ENCODE results near the gene WASL. TPM values are rescaled to one million over a fixed set of nuclear protein-coding genes. Genes with fewer than 3 reads are reported as not detected.

The WASL gene
- total RNA-seq, 2 experiments from 2014 or later: 5.8 to 5.9 TPM

DNA sequence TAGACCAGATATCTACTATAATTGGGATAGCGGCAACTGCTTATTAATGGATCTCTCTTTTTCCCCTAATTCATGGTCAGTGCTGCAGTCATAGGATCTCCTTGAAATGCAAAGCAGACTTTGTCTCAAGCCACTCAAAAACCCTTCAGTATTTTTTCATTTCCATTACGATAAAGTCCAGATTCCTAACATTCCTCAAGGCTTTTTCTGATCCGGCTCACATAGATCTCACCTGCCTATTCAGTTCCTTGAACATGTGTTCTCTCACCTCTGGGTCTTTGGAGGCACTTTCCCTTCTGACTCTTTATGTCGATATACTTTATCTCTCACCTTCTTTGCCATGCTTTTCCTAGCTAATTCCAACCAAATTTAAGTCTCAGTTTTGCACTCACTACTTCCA lies 25.7 kb upstream of the WASL start:
- Mint-ChIP-seq H3K27me3 (peaks cover 9% of the 10 kb centered on the region), H3K27ac (no peak overlapping the region), H3K36me3 (ENCODE audit: low read depth) (no peaks in the 10 kb centered on the region), H3K9me3 (no peaks in the 10 kb centered on the region), H3K4me3 (no peak overlapping the region), H3K4me1 (ENCODE audit: low read depth) (peaks cover 7% of the 10 kb centered on the region)
- TF ChIP-seq, protein P1, sequence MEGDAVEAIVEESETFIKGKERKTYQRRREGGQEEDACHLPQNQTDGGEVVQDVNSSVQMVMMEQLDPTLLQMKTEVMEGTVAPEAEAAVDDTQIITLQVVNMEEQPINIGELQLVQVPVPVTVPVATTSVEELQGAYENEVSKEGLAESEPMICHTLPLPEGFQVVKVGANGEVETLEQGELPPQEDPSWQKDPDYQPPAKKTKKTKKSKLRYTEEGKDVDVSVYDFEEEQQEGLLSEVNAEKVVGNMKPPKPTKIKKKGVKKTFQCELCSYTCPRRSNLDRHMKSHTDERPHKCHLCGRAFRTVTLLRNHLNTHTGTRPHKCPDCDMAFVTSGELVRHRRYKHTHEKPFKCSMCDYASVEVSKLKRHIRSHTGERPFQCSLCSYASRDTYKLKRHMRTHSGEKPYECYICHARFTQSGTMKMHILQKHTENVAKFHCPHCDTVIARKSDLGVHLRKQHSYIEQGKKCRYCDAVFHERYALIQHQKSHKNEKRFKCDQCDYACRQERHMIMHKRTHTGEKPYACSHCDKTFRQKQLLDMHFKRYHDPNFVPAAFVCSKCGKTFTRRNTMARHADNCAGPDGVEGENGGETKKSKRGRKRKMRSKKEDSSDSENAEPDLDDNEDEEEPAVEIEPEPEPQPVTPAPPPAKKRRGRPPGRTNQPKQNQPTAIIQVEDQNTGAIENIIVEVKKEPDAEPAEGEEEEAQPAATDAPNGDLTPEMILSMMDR (IDR thresholded peaks at IDR 0.05): no peak
- ATAC-seq (no peak), DNase-seq (no peak)
- ChIA-PET POLR2A (no interaction called here), CTCF (interaction anchor here (1.6 kb wide), 1 partner anchor 92 kb away, joined by 4 read pairs; no protein-coding TSS in a partner anchor)
- intact Hi-C loops (cut with micrococcal nuclease): no loop called here

DNA sequence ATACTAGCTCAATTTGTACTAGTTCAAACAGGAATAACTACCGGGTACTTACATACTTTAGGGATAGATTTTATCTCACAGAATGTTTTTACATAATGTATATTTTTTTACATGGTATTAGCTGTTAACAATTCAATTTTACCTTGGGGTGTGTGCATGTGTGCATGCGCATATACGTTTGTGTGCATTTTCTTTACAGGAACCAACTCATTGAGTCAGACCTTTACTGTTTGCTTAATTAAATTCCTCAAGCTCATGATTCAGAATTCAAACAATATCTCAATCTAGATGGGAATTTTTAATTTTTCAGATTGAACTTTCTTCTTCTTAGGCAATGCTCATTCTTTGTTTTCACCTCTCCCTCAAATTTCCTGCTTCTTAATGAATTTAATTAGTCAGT lies 24.7 kb upstream of the WASL start:
- Mint-ChIP-seq H3K27me3 (peaks cover 11% of the 10 kb centered on the region), H3K4me1 (ENCODE audit: low read depth) (peaks cover 7% of the 10 kb centered on the region), H3K9me3 (no peaks in the 10 kb centered on the region), H3K36me3 (ENCODE audit: low read depth) (no peaks in the 10 kb centered on the region), H3K27ac (no peak overlapping the region), H3K4me3 (no peak overlapping the region)
- DNase-seq (no peak), ATAC-seq (no peak)
- CTCF ChIA-PET: interaction anchor here (1.5 to 1.9 kb wide), 3 partner anchors 24 to 91 kb away, joined by 3 to 6 read pairs (median 4); no protein-coding TSS in a partner anchor
- TF ChIP-seq, protein P1 (IDR thresholded peaks at IDR 0.05): no peak
- intact Hi-C loops (cut with micrococcal nuclease): no loop called here
- POLR2A ChIA-PET: interaction anchor here (0.9 kb wide), 1 partner anchor 25 kb away, joined by 3 read pairs; the partner anchor contains the start of gene WASL

DNA sequence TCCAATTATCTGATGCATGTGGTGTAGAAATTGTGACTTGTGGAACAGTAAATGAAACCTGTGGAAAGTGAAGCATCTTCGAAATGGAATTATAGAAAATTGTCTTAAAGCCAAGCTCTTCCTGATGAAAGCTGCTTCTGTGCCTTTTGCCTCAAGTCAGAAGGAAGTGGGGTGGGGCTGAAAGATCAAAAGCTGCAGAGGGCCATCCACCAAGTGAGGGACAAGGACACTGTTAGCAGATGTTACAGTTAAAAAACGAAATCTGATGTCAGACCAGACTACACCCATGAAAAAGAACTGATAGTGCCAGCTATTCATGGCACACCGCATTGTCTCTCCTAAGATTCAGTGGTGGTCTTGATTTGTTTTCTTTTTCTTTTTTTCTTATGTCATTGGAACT lies 23.8 kb upstream of the WASL start:
- ATAC-seq: no peak
- CTCF ChIA-PET: interaction anchor here (0.9 to 2.5 kb wide), 5 partner anchors 24 to 92 kb away, joined by 3 to 6 read pairs (median 4); no protein-coding TSS in a partner anchor
- H3K9me3 Mint-ChIP-seq: no peaks in the 10 kb centered on the region
- H3K36me3 Mint-ChIP-seq (ENCODE audit: low read depth): no peaks in the 10 kb centered on the region
- H3K27ac Mint-ChIP-seq: no peak overlapping the region
- intact Hi-C loops (cut with micrococcal nuclease): no loop called here
- no peak overlapping the region for H3K4me3 Mint-ChIP-seq
- peaks cover 11% of the 10 kb centered on the region for H3K27me3 Mint-ChIP-seq
- POLR2A ChIA-PET: no interaction called here
- no peak for DNase-seq
- H3K4me1 Mint-ChIP-seq (ENCODE audit: low read depth): peaks cover 7% of the 10 kb centered on the region
- TF ChIP-seq, protein P1 (IDR thresholded peaks at IDR 0.05): no peak

DNA sequence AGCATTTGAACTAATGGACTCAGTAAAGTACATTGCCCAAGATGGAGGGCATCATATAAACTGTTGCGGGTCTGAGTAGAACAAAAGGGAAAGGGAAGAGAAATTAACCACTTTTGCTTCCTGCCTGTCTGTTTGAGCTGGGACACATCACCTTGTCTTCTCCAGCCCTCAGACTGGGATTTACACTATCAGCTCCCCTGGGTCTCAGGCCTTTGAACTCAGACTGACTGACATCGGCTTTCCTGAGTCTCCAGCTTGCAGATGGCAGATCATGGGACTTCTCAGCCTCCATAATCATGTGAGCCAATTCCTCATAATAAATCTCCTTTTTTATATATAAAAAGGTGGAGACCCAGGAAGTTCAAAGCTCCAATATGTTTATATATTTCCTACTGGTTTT lies 23.0 kb upstream of the WASL start:
- H3K27ac Mint-ChIP-seq: no peak overlapping the region
- DNase-seq (no peak), ATAC-seq (no peak)
- H3K36me3 Mint-ChIP-seq (ENCODE audit: low read depth): no peaks in the 10 kb centered on the region
- TF ChIP-seq, protein P1 (IDR thresholded peaks at IDR 0.05): no peak
- no peaks in the 10 kb centered on the region for H3K9me3 Mint-ChIP-seq
- ChIA-PET CTCF (interaction anchor here (1.2 to 2.5 kb wide), 4 partner anchors 10 to 93 kb away, joined by 3 to 11 read pairs (median 4); no protein-coding TSS in a partner anchor), POLR2A (no interaction called here)
- intact Hi-C loops (cut with micrococcal nuclease): no loop called here
- H3K4me1 Mint-ChIP-seq (ENCODE audit: low read depth): peaks cover 7% of the 10 kb centered on the region
- no peak overlapping the region for H3K4me3 Mint-ChIP-seq
- H3K27me3 Mint-ChIP-seq: peaks cover 11% of the 10 kb centered on the region

DNA sequence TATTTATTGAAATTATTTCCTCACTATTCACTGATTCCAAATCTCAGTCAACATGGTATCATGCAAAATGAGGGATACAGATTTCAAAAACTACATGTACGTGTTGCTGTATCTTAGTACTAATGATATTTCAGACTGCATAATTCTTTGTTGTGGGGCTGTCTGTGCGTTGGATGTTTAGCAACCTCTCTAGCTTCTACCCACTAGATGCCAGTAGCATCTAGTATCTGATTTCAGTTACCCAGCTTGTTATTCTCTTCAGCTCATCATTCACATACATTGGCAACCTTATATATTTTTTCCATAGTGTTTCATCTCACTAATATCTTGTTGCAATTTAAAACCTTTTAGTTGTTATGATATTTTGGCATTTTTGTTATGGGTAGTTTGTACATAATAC lies 22.5 kb upstream of the WASL start:
- Mint-ChIP-seq H3K27me3 (peaks cover 11% of the 10 kb centered on the region), H3K36me3 (ENCODE audit: low read depth) (no peaks in the 10 kb centered on the region), H3K27ac (no peak overlapping the region), H3K9me3 (no peaks in the 10 kb centered on the region), H3K4me1 (ENCODE audit: low read depth) (peaks cover 7% of the 10 kb centered on the region), H3K4me3 (no peak overlapping the region)
- CTCF ChIA-PET: interaction anchor here (1.2 to 2.5 kb wide), 3 partner anchors 11 to 70 kb away, joined by 3 to 11 read pairs (median 5); no protein-coding TSS in a partner anchor
- TF ChIP-seq, protein P1 (IDR thresholded peaks at IDR 0.05): no peak
- DNase-seq (no peak), ATAC-seq (no peak)
- intact Hi-C loops (cut with micrococcal nuclease): no loop called here
- POLR2A ChIA-PET: no interaction called here

Data from activated CD8-positive, alpha-beta T cell treated with anti-CD3 and anti-CD28 coated beads for 36 hours (primary cell).